GM18873 (cell line): ENCODE data around the gene MORC2.

ENCODE experiments used
- ATAC-seq: cut with Tn5 transposase; IDR thresholded peaks from one replicate; pipeline ENCODE4 v1.9.1; 2021; ENCODE audit warnings: mild to moderate bottlenecking, moderate library complexity, moderate number of reproducible peaks; ENCODE audit not compliant: unreplicated experiment, low FRiP score

Gene MORC2

DNA sequence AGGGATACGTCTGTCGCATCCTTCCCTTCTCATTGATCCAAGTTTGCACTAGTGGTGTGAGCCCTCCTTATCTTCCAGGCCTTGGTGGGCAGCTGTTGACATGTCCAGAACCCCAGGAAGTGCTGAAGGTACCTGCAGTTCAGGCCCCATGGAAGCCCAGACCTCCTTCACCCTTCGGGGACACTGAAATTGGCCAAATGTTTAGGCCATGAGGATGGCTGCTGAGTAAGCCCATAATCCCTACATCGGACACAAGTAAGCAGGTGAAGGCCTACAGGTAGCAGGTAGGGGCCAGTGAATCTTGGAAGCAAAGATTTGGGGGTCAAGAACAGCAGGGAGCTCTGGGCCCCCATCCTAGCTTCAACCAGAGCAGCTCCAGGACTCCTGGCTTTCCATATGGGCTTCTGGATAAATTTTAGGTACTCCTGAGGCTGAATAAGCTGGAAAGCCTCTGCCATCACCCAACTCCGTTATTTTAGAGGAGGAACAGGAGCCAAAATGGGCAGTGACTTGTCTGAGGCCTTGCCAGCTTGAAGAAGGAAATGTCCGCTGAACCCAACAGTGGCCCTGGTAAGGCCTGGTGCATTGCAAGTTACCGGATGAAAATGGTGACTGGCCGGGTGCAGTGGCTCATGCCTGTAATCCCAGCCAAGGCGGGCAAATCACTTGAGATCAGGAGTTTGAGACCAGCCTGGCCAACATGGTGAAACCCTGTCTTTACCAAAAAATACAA, 45.2 kb downstream of the MORC2 start:
- ATAC-seq, result no peak

DNA sequence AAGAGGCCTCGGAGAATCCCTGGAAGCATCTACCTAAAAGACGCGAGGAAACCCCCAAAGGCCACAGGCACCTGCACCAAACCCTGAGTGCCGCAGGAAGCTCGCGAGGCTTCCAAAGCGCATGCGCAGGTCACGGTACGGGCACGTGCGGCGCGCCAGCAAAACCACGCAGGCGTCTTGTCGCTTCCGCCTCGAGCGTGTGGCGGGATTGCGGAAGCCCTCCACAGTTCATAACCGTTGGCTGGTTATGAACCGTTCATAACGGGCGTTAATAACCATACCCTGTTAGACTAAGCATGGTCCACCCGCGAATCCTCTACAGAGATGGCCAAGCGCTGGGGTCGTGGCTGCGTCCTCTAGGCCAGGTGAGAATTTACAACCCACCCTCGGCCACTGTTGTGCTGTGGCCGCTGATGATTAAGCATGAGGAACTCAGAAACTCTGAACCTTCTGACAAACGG, 46.4 kb downstream of the MORC2 start:
- ATAC-seq, result no peak

DNA sequence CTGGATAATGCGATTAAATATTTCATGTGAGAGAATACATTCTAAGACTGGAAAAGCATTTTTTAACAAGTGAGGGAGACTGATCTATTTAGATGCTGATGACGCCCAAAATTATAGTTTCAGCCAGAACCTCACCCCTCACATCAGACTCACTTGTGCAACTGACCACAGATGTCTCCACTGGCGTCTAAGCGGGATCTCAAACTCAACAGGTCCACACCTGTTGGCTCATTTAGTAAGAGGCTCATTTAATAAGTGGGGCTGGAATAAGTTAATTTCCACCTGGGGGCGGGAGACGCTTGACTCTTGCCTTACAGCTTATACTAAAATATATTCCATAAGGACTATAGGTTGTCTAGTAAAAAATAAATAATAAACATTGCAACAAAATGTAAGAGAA, 47.5 kb downstream of the MORC2 start:
- no peak for ATAC-seq

DNA sequence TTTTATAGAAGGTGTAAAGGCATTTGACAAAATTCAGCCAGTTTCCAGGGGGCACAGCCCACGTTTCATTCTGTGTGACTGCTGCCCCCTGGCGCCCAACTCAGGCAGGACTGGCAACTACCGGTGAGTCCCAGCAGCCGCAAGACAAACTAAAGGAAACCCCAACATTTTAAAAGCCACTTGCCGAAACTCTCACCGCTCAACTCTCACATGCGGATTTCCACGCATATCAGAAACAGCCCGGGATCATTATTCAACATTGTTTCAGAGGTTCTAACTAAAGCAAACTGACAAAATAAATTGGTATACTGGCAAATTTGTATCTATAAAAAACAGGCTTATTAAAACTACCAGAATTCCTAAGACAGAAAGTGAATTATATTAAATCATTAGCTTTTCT, 48.2 kb downstream of the MORC2 start:
- no peak for ATAC-seq

DNA sequence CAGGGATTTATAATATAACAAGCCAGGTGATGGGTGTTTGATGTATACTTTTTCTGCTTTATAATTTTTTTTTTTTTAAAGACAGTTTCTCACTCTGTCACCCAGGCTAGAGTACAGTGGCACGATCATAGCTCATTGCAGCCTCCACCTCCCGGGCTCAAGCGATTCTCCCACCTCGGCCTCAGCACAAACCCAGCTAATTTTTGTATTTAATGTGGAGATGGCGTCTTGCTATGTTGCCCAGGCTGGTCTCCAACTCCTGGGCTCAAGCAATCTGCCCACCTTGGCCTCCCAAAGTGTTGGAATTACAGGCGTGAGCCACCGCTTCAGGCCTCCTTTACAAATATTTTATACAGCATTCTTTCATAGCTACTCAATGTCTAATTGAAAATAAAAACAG, 48.6 kb downstream of the MORC2 start:
- no peak for ATAC-seq

DNA sequence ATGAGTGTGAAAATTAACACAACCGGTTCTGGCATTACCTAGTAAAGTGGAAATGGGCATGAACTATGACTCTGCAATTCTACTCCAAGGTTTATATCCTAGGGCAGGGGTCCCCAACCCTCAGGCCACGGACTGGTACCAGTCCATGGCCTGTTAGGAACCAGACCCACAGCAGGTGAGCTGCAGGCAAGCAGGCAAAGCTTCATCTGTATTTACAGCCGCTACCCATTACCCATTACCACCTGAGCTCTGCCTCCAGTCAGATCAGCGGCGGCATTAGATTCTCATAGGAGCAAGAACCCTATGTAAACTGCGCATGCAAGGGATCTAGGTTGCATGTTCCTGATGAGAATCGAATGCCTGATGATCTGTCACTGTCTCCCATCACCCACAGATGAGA, 49.8 kb downstream of the MORC2 start:
- ATAC-seq, result no peak

DNA sequence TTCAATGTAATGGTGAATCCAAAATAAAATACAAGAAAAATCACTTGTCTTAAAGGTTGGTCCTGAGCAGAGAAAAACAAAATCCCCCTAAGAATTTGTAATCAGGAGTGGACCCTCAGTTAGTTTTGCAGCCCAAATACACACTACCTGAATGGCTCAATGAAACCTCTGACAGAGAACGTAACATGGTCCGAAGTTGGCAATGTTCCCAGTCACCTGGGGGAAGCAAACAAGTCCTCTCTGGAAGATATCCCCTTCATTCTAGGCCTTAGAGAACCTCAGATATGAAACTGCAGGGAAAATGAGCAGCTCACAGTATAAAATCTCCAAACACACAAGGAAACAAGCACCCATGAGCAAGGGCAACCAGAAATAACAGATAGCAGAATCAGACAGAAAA, 58.2 kb downstream of the MORC2 start:
- ATAC-seq, result no peak

DNA sequence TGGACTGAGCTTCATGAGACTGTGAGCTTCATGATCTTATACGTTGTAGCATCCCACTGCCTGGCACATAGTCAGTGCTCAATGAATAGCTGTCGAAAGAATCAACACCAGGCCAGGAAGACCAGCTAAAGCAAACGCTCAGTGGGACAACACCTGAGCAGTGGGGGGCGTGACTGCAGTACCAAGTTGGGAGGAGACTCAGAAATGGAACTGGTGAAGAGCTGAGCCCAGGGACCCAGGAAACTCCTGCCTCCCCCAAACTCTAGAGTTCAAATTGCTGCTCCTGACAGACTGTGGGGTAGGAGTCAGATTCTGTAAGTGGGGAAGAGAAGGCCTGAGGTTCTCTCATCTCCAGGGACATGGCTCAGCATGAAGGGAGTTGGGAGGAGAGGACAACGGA, 59.3 kb downstream of the MORC2 start:
- no peak for ATAC-seq

DNA sequence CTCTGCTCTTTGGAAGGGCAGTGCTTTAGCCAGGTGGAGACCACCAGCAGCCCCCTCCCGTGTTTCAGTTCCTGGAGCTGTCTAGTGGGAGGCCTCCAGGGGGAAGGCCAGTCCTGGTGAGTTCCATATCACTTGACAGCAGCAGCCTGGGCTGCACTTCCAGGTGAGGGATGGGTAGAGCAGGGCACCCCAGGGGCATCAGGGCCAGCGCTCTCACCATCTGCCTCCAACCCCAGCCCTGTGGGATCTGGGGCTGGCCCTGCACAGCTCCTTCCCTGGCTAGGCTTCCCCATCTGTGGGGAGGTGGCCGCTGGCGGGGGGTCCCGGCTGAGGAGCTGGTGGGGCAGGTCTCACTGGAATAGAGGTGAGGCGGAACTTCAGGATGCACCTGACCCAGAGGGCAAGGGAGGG, 60.5 kb downstream of the MORC2 start:
- no peak for ATAC-seq

DNA sequence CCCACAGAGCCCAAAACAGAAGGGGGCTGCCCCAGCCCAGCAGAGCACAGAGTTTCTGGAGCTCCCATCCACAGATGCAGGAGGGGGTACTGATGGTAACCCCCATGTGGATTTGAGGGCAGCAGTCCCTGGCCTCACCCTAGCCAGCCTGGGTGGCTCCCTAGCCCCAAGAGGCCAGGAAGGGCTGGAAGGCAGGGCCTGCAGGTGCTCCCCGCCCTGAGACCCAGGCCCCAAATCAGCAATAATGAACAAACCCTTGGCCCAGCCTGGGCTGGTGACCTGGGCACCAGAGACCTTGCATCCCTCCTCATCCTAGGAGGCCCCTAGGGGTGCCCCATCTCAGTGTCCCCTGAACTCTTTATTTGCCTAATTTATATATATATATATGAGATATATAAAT, 61.6 kb downstream of the MORC2 start:
- no peak for ATAC-seq

DNA sequence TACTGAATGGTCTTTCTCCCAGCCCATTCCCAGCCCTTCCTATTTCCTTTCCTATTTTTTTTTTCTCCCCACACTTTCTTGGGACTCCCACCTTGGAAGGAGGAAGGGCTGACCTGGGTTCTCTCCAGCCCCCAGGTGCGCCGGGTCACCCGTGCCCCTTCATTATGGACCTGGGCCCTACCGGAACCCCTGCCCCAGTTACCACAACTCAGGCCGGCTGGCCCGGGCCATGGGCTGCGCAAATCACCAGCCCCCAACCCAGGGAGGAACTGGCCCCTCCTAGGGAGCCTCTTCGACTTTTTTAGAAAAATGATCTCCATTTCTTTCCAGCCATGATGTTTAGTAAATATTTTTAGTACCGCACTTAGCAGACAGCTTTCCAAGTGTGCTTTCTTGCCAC, 62.2 kb downstream of the MORC2 start:
- ATAC-seq, result no peak

DNA sequence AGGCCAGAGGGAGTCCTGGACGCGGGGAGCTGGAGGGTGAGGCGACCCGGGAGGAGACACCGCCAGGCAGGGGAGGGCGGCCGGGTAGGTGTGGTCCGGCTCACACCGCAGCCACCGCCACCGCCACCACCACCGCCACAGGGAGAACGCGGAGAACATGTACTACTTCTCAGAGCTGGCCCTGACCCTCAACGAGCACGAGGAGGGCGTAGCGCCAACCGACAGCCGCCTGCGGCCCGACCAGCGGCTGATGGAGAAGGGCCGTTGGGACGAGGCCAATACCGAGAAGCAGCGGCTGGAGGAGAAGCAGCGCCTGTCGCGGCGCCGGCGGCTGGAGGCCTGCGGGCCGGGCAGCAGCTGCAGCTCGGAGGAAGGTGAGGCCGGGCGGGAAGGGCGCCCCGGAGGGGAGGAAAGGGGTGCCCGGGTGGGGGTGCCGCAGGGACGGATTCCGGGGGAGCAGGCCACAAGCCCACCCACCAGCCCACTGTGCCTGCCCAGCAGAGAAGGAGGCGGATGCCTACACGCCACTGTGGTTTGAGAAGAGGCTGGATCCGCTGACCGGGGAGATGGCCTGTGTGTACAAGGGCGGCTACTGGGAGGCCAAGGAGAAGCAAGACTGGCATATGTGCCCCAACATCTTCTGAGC, 62.8 kb downstream of the MORC2 start:
- no peak for ATAC-seq

DNA sequence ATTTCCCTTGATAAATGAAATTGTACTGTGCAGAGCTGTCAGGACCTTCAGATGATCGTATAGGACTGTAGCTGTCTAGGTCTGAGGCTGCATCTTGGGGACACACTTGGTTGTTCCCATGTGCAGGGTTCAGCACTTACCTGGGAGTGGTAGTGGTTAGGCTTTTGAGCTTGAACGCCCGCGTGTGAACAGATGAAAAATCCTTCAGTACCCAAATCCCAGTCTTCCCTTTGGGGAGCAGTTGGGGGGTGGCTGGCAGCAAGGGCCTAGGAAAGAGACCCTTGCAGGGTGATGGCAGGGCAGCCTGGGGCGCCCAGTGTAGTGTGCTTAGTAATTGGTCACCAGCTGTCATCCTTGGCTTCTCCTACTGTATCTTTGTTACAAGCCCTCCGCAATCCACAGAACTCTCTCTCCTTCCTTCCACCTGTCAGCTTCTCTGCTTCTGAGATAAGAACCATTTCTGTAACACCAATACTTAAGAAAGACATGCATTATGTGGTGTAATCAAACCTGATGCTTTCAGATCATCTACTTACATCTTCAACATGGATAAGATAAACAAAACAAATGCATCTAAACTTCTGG, 64.6 kb downstream of the MORC2 start:
- ATAC-seq, result no peak

DNA sequence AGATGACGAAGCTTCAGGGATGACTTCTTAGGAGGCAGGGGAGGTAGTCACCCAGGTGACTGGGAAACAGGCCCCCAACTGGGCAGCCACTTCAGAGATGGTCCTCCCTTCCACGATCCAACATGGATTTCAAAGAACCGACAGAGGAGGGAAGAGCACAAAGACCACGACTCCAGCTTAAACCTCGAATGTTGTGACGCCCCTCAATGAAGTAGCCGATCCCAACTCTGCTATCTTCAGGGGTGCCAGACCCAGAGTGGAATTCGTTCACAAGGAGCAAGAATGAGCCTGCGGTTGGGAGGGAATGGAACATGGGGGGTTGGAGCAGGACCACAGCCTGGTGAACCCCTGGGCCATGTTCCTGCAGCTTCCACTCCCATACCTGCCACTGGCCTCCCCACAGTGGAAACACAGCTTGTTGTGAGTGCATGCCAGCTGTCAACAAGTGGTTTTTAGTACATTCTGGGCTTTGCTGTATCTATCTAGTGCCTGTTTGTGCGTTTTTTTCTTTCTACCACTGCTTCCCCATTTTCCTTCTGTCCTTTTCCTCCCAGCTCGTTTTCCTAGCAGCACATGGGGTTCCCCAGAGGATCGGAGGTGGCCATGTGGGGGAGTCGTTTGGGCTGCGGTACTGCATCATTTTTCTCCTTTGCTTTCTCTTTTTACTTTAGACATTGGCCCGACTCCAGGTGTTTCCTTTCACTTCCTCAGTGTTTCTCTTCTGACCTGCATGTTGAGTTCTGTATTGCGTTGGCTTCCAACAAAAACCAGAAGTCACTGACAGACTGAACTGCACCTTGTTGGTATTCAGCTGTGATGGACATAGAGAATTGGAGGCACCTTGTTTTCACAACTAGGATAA, 65.8 kb downstream of the MORC2 start:
- no peak for ATAC-seq

DNA sequence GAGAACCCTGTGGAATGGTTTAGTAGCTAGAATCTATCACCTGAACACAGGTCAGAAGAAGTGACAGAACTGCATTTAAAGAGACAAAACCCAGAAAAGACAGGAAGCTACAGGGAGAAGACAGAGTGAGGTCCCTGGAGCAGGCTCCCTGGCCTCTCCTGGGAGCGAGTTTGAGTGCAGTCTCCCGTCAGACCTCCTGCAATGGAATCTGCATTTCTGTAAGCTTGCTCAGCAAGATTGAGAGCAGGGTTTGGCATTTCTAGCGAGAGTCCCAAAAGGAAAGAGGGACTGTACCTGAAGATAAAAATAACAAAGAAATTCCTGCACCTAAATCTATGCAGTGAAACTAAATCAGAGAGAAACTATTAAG, 74.2 kb downstream of the MORC2 start:
- no peak for ATAC-seq

DNA sequence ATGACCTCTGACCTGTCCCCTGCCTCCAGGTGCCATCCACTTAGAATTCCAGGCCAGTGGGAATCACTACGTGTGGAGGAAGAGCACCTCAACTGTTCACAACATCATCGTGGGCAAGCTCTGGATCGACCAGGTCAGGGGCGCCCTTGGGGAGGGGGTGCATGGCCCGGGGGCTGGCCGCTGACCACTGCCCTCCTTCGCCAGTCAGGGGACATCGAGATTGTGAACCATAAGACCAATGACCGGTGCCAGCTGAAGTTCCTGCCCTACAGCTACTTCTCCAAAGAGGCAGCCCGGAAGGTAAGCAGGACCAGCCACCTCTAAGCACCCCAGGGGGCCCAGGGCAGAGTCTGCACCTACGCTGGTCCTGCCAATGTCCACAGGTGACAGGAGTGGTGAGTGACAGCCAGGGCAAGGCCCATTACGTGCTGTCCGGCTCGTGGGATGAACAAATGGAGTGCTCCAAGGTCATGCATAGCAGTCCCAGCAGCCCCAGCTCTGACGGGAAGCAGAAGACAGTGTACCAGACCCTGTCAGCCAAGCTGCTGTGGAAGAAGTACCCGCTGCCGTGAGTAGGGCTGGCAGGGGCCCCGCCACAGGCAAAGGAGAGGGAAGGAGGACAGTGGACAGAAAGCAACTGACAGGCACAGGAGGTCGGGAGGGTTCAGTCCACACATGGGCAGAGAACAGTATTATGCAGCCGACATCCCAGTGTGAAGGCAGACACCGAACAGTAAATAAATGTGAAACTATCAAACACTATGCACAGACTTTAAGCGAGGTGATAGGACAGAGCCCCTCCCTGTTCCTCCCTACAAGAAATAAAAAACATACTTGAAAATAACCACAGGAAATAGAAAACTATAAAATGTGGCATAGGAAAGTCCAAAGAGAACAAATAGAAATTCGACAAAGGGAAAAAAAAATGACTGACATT, 74.9 kb downstream of the MORC2 start:
- ATAC-seq, result no peak

DNA sequence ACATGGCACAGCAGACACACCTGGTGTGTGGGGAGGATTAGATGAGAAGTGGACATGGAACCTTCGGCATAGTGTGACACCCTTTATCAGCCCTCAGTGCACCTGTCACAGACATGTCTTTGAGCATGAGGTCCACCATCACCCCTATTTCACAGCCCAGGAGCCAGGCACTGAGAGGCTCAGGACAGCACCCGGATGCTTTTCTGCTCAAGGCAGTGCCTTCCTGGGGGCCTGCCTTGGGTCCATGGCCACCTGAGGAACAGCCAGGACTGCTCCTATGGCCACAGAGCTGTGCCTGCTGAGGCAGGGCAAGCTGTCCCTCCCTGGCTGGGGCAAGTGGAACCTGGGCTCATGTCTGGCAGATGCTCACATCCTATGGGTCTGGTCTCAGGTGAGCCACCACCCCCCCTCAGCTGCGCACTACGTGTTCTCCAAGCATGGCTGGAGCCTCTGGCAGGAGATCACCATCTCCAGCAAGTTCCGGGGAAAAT, 75.8 kb downstream of the MORC2 start:
- ATAC-seq, result no peak

DNA sequence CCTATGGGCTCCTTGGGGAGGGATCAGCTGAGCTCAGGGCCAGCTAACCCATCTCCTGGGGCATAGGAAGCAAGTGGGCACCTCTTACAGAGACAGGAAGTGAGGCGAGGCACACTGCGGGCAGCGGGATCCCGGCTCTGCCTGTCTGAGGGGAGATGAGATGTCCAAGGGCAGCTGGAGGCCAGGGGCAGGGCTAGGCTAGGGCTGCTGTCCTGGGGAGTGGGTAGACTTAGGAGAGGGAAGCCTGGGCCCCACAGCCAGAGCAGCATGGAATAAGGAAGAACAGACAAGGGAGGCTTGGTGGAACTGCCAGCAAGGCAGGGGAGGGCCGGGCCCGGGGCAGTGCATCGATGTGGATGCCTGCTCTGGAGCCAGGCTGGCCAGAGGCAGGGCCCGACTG, 76.3 kb downstream of the MORC2 start:
- ATAC-seq, result no peak

DNA sequence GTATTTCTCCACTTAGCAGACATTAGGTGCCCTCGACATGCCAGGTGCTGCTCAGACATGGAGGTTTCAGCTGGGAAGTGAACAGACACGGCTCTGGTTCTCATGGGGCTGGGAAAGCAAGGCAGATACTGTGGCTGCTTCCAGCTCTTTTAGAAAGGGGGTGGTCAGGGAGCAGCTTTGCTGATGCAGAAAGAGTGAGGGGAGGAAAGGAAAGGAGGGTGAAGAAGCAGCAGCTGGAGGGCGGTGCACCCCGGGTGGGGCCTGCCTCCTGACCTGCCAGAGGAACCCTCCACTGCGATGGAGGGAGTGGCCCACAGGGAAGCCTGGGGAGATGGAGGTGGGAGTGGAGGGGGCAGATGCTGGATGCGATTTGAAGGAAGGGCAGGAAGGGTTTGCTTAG, 76.8 kb downstream of the MORC2 start:
- ATAC-seq, result no peak

DNA sequence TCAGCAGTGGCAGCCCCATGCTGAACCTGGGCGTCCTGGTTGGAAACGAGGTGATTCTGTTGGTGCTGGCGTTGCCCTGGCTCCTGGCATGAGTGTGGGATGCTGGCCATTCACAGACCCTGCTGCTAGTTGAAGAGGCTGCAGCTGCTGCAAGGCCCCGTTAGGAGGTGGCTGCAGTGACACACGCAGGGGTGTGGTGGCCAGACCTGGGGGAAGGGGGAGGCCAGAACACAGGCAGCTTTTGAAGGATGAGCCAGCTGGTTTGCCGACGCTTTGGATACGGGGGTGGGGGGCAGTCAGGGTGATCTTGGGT, 77.2 kb downstream of the MORC2 start:
- ATAC-seq, result no peak
